ENCODE measurements around the gene UBL7. TPM values are rescaled to one million over a fixed set of nuclear protein-coding genes. Genes with fewer than 3 reads are reported as not detected.

UBL7 gene
- total and polyA plus RNA-seq, 10 of the 15 experiments (the other 5 are each of a cell fraction or from before 2014, with no cell fraction given), result 25.9 to 145 (median 90.1) TPM

- peaks cover 3% of the 10 kb centered on the region; the same call in 2 of the 3 replicates for H3K9me3 ChIP-seq (replicated peaks; ENCODE audit: control insufficient read depth, insufficient read depth, low read length)
- H3K27ac ChIP-seq (ENCODE audit: control insufficient read depth, insufficient read depth), result no peak overlapping the region
- peaks cover 0 to 3% of the 10 kb centered on the region in 2 experiments; a peak in 1 of 4 replicates for H3K36me3 ChIP-seq (ENCODE audit: control insufficient read depth in 2 of 2, insufficient read depth in 2 of 2, low read length in 1 of 2)
- H2AFZ ChIP-seq (ENCODE audit: control insufficient read depth, low read depth, low read length), result no peak overlapping the region
- DNase-seq (ENCODE audit: low read depth, low spot score) (no peak), ATAC-seq (no peak), FAIRE-seq (no peak)
- H3K4me3 ChIP-seq, result no peak overlapping the region
- no peaks in the 10 kb centered on the region for H4K20me1 ChIP-seq (ENCODE audit: control insufficient read depth, insufficient read depth)
- peaks cover 8% of the 10 kb centered on the region for H3K4me1 ChIP-seq (ENCODE audit: control insufficient read depth, insufficient read depth, low read length)
- in situ Hi-C loops (cut with MboI), result no loop called here
- no peaks in the 10 kb centered on the region for H3K27me3 ChIP-seq (replicated peaks in 1 of 2; ENCODE audit: control insufficient read depth in 2 of 2, insufficient read depth in 2 of 2, low read length in 1 of 2)
- RAD21 ChIA-PET (ENCODE audit: unreplicated experiment), result no interaction called here
- H3K79me2 ChIP-seq (ENCODE audit: control insufficient read depth, insufficient read depth, low read length), result peaks cover 35% of the 10 kb centered on the region
- CTCF ChIA-PET, result no interaction called here
- no peak overlapping the region for H3K9ac ChIP-seq (ENCODE audit: control insufficient read depth, insufficient read depth, low read length)
- intact Hi-C loops (cut with micrococcal nuclease; ENCODE audit: unreplicated experiment), result no loop called here
- no TSS peak for BruUV-seq (replicated peaks)
- H3K4me2 ChIP-seq (ENCODE audit: control insufficient read depth, insufficient read depth), result no peak overlapping the region
- POLR2A ChIA-PET, result no interaction called here
- 96% methylated on average over 1 of the region's 1 CpG for WGBS (ENCODE audit: insufficient coverage, insufficient replicate concordance, low lambda C conversion rate, missing lambda C conversion rate)
- SMC1A ChIA-PET (ENCODE audit: uncharacterized antibody, unreplicated experiment), result no interaction called here
- TF ChIP-seq, protein P1, sequence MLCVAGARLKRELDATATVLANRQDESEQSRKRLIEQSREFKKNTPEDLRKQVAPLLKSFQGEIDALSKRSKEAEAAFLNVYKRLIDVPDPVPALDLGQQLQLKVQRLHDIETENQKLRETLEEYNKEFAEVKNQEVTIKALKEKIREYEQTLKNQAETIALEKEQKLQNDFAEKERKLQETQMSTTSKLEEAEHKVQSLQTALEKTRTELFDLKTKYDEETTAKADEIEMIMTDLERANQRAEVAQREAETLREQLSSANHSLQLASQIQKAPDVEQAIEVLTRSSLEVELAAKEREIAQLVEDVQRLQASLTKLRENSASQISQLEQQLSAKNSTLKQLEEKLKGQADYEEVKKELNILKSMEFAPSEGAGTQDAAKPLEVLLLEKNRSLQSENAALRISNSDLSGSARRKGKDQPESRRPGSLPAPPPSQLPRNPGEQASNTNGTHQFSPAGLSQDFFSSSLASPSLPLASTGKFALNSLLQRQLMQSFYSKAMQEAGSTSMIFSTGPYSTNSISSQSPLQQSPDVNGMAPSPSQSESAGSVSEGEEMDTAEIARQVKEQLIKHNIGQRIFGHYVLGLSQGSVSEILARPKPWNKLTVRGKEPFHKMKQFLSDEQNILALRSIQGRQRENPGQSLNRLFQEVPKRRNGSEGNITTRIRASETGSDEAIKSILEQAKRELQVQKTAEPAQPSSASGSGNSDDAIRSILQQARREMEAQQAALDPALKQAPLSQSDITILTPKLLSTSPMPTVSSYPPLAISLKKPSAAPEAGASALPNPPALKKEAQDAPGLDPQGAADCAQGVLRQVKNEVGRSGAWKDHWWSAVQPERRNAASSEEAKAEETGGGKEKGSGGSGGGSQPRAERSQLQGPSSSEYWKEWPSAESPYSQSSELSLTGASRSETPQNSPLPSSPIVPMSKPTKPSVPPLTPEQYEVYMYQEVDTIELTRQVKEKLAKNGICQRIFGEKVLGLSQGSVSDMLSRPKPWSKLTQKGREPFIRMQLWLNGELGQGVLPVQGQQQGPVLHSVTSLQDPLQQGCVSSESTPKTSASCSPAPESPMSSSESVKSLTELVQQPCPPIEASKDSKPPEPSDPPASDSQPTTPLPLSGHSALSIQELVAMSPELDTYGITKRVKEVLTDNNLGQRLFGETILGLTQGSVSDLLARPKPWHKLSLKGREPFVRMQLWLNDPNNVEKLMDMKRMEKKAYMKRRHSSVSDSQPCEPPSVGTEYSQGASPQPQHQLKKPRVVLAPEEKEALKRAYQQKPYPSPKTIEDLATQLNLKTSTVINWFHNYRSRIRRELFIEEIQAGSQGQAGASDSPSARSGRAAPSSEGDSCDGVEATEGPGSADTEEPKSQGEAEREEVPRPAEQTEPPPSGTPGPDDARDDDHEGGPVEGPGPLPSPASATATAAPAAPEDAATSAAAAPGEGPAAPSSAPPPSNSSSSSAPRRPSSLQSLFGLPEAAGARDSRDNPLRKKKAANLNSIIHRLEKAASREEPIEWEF (IDR thresholded peaks at IDR 0.05; ENCODE audit: insufficient replicate concordance, low read depth, low read length), result no peak
- TF ChIP-seq RAD21 (IDR thresholded peaks at IDR 0.05; ENCODE audit: insufficient read depth, low read depth, low read length), result no peak
- no peak for TF ChIP-seq YY1 (IDR thresholded peaks at IDR 0.05; ENCODE audit: low read depth, low read length)
- TF ChIP-seq, protein P2, sequence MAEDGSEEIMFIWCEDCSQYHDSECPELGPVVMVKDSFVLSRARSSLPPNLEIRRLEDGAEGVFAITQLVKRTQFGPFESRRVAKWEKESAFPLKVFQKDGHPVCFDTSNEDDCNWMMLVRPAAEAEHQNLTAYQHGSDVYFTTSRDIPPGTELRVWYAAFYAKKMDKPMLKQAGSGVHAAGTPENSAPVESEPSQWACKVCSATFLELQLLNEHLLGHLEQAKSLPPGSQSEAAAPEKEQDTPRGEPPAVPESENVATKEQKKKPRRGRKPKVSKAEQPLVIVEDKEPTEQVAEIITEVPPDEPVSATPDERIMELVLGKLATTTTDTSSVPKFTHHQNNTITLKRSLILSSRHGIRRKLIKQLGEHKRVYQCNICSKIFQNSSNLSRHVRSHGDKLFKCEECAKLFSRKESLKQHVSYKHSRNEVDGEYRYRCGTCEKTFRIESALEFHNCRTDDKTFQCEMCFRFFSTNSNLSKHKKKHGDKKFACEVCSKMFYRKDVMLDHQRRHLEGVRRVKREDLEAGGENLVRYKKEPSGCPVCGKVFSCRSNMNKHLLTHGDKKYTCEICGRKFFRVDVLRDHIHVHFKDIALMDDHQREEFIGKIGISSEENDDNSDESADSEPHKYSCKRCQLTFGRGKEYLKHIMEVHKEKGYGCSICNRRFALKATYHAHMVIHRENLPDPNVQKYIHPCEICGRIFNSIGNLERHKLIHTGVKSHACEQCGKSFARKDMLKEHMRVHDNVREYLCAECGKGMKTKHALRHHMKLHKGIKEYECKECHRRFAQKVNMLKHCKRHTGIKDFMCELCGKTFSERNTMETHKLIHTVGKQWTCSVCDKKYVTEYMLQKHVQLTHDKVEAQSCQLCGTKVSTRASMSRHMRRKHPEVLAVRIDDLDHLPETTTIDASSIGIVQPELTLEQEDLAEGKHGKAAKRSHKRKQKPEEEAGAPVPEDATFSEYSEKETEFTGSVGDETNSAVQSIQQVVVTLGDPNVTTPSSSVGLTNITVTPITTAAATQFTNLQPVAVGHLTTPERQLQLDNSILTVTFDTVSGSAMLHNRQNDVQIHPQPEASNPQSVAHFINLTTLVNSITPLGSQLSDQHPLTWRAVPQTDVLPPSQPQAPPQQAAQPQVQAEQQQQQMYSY (CRISPR knock-in tag; IDR thresholded peaks at IDR 0.05), result no peak
- no peak for TF ChIP-seq MYB (IDR thresholded peaks at IDR 0.05; ENCODE audit: borderline replicate concordance, low read depth, low read length)
- no peak for TF ChIP-seq ZZZ3 (IDR thresholded peaks at IDR 0.05; ENCODE audit: control insufficient read depth, insufficient read length, low read depth)
- no peak for TF ChIP-seq ZNF207 (IDR thresholded peaks at IDR 0.05; ENCODE audit: borderline replicate concordance)
- TF ChIP-seq ESRRA (IDR thresholded peaks at IDR 0.05; ENCODE audit: low read length), result no peak
- no peak for TF ChIP-seq POLR2AphosphoS2 (IDR thresholded peaks at IDR 0.05; ENCODE audit: low read depth, low read length)
- TF ChIP-seq SP1 (IDR thresholded peaks at IDR 0.05; ENCODE audit: low read depth, low read length), result no peak
- TF ChIP-seq NFXL1 (IDR thresholded peaks at IDR 0.05; ENCODE audit: borderline replicate concordance), result no peak
- no peak for TF ChIP-seq SREBF2 (IDR thresholded peaks at IDR 0.05; ENCODE audit: low read length)
- no peak for TF ChIP-seq EZH2 (IDR thresholded peaks at IDR 0.05; ENCODE audit: borderline replicate concordance, control insufficient read depth, low read depth, low read length)
- no peak for TF ChIP-seq SRF (IDR thresholded peaks at IDR 0.05; ENCODE audit: low read depth in 2 of 2, low read length in 2 of 2)
- TF ChIP-seq KDM1A (IDR thresholded peaks at IDR 0.05; ENCODE audit: borderline replicate concordance), result no peak
- TF ChIP-seq RFX5 (IDR thresholded peaks at IDR 0.05; ENCODE audit: low read depth, low read length), result no peak
Observed at GRCh38 chr15:74466570-74466969, 5.6 kb upstream of the UBL7 start.

Measured in GM12878 (cell line).